ENCODE measurements around the gene ALOX5.
"Not testable (repeated sequence)": the region's sequence is repeated elsewhere in the genome, so short reads cannot be mapped to it uniquely, and the experiment has no call there.

The ALOX5 gene

DNA sequence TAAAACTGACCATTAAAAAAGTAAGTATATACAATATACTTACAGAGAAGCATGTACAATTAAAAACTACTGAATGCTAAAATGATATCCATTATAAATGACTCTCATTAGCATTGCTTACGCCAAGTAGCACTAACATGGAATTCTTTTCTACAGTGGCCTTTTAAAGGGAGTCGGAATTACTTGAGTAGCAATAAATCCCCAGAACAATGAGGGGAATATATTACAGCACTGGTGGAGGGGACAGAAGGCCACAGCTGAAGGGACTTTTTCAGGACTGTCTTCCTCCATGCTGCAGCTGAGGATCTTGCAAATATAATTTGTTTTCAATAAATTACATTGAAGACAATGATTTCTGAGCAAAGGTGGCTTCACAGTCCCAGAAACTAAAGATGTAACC is 97.0 kb downstream of the ALOX5 start:
- DNase-seq = no peak

GRCh38 chr10:45471531-45472310 is 97.7 kb downstream of the ALOX5 start:
- DNase-seq = no peak

GRCh38 chr10:45473126-45473525 is 99.1 kb downstream of the ALOX5 start:
- no peak for DNase-seq

GRCh38 chr10:45476559-45476958 is 102.5 kb downstream of the ALOX5 start:
- DNase-seq = no peak

DNA sequence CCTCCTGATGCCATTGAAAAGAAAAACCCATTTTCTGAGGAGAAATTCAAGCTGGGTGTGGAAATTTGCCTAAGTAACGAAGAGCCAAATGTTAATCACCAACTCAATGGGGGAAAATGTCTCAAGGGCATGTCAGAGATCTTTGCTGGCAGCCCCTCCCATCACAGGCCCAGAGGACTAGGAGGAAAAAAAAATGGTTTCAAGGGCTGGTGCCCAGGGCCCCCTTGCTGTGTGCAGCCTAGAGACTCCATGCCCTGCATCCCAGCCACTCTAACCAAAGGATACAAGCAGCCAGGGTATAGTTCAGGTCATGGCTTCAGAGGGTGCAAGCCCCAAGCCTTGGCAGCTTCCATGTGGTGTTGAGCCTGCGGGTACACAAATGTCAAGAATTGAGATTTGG is 106.3 kb downstream of the ALOX5 start:
- DNase-seq = no peak

DNA sequence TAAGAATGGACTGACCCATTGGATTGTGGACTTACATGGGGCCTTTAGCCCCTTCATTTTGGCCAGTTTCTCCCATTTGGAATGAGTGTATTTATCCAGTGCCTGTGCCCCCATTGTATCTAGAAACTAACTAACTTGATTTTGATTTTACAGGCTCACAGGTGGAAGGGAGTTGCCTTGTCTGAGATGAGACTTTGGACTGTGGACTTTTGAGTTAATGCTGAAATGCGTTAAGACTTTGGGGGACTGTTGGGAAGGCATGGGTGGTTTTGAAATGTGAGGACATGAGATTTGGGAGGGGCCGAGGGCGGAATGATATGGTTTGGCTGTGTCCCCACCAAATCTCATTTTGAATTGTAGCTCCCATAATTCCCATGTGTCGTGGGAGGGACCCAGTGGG is 107.1 kb downstream of the ALOX5 start:
- not testable (repeated sequence) for DNase-seq

GRCh38 chr10:45483002-45483401 is 109.0 kb downstream of the ALOX5 start:
- no peak for DNase-seq

DNA sequence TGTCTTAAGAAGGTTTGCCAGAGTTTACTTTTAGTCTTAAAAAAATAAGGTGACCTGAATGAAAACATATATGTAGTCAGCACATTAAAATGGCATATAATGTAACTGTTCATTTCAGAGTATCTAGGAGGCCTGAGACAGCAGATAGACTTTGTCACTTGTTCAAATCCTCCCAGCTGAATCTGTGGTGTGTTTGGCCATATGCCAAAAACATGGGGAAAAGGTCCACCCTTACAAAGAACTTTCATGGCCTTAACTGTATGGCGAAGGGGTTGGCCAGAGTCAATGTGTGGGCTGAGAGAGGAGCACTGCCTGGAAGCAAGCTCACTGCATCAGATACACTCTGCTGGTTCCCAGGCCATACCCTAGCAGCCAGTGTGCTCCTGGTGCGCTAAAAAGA is 113.7 kb downstream of the ALOX5 start:
- DNase-seq = no peak

DNA sequence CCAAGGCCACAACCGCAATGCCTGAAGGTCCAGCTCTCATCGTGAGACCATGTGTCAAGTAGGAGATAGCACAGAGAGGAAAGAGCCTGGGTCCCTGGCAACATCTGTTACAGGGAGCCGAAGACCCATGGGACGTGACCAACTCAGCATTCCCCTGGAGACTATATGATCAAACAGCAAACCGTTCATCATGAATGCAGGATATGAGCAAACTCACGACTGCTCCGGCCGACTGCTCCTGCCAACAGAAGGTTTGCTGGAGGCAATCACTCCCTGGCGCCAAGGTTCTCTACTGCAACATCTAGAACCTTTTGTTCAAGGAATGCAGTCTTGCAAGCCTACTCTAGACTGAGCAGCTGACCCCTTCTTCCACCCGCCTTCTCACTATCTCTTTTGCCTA is 114.3 kb downstream of the ALOX5 start:
- no peak for DNase-seq

GRCh38 chr10:45490277-45490676 is 116.3 kb downstream of the ALOX5 start:
- no peak for DNase-seq

DNA sequence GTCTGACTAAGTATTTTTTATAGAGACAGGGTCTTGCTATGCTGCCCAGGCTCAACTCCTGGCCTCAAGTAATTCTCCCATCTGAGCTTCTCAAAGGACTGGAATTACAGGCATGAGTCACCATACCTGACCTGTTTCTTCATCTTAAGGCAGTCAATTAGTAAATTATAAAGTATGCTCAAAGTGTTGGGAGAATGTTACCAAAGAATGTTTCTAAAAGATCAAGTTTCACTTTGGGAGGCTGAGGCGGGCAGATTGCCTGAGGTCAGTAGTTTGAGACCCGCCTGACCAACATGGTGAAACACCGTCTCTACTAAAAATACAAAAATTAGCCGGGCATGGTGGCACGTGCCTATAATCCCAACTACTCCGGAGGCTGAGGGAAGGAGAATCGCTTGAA is 117.0 kb downstream of the ALOX5 start:
- no peak for DNase-seq

Measured in suppressor macrophage treated with lipopolysaccharide for 1 hour (primary cell).